NT2/D1 (cell line): ENCODE results near the gene SLC20A1.

Source experiments
- SUZ12 ChIP-seq: IDR thresholded peaks from 2 replicates; pipeline ENCODE4 v1.6.1; 2011; ENCODE audit not compliant: insufficient read length, insufficient read depth; ENCODE audit errors: extremely low read depth
- YY1 ChIP-seq: IDR thresholded peaks from 2 replicates; pipeline ENCODE4 v1.6.1; 2011; ENCODE audit not compliant: insufficient read length, insufficient read depth

- no peak for TF ChIP-seq YY1
- no peak for TF ChIP-seq SUZ12
Observed at GRCh38 chr2:112665113-112665780, 19.5 kb downstream of the SLC20A1 start.
